ENCODE data around the gene GRID1.

Gene GRID1

GRCh38 chr10:86199041-86199440, 167.6 kb downstream of the GRID1 start:
- no peak overlapping the region for H3K4me3 ChIP-seq (ENCODE audit: low read depth, low read length)
- TF ChIP-seq ZNF558 (tag by site-specific recombination; IDR thresholded peaks at IDR 0.05), result no peak
- TF ChIP-seq ZNF266 (tag by site-specific recombination; IDR thresholded peaks at IDR 0.05; ENCODE audit: low read depth), result no peak
- TF ChIP-seq ZNF792 (tag by site-specific recombination; IDR thresholded peaks at IDR 0.05), result no peak
- no peak for TF ChIP-seq ZNF521 (tag by site-specific recombination; IDR thresholded peaks at IDR 0.05)
- TF ChIP-seq ZNF670 (tag by site-specific recombination; IDR thresholded peaks at IDR 0.05; ENCODE audit: low read depth), result no peak
- TF ChIP-seq, protein P1, sequence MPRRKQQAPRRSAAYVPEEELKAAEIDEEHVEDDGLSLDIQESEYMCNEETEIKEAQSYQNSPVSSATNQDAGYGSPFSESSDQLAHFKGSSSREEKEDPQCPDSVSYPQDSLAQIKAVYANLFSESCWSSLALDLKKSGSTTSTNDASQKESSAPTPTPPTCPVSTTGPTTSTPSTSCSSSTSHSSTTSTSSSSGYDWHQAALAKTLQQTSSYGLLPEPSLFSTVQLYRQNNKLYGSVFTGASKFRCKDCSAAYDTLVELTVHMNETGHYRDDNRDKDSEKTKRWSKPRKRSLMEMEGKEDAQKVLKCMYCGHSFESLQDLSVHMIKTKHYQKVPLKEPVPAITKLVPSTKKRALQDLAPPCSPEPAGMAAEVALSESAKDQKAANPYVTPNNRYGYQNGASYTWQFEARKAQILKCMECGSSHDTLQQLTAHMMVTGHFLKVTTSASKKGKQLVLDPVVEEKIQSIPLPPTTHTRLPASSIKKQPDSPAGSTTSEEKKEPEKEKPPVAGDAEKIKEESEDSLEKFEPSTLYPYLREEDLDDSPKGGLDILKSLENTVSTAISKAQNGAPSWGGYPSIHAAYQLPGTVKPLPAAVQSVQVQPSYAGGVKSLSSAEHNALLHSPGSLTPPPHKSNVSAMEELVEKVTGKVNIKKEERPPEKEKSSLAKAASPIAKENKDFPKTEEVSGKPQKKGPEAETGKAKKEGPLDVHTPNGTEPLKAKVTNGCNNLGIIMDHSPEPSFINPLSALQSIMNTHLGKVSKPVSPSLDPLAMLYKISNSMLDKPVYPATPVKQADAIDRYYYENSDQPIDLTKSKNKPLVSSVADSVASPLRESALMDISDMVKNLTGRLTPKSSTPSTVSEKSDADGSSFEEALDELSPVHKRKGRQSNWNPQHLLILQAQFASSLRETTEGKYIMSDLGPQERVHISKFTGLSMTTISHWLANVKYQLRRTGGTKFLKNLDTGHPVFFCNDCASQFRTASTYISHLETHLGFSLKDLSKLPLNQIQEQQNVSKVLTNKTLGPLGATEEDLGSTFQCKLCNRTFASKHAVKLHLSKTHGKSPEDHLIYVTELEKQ (tag by site-specific recombination; IDR thresholded peaks at IDR 0.05; ENCODE audit: borderline replicate concordance), result no peak
- TF ChIP-seq KLF7 (tag by site-specific recombination; IDR thresholded peaks at IDR 0.05; ENCODE audit: borderline replicate concordance), result no peak
- TF ChIP-seq, protein P2, sequence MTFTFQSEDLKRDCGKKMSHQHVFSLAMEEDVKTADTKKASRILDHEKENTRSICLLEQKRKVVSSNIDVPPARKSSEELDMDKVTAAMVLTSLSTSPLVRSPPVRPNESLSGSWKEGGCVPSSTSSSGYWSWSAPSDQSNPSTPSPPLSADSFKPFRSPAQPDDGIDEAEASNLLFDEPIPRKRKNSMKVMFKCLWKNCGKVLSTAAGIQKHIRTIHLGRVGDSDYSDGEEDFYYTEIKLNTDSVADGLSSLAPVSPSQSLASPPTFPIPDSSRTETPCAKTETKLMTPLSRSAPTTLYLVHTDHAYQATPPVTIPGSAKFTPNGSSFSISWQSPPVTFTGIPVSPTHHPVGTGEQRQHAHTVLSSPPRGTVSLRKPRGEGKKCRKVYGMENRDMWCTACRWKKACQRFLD (tag by site-specific recombination; IDR thresholded peaks at IDR 0.05), result no peak
- TF ChIP-seq ZNF354C (tag by site-specific recombination; IDR thresholded peaks at IDR 0.05; ENCODE audit: borderline replicate concordance, low read depth), result no peak
- no peaks in the 10 kb centered on the region for H3K9me3 ChIP-seq (ENCODE audit: control insufficient read depth, insufficient read depth, low read depth, low read length)
- POLR2A ChIA-PET, result no interaction called here
- CTCF ChIA-PET, result interaction anchor here (0.7 to 1.7 kb wide), 2 partner anchors 11 to 186 kb away, joined by 3 read pairs; no protein-coding TSS in a partner anchor
- no peaks in the 10 kb centered on the region for H3K36me3 ChIP-seq (ENCODE audit: control insufficient read depth in 2 of 2, insufficient read depth in 1 of 2, low read length in 2 of 2)
- no peak overlapping the region for H3K27ac ChIP-seq (ENCODE audit: extremely low read depth, low read depth, low read length)
- H3K4me1 ChIP-seq (ENCODE audit: control insufficient read depth, insufficient read depth, low read length), result no peaks in the 10 kb centered on the region

- no peaks in the 10 kb centered on the region for H3K36me3 ChIP-seq (ENCODE audit: control insufficient read depth in 2 of 2, insufficient read depth in 1 of 2, low read length in 2 of 2)
- H3K9me3 ChIP-seq (ENCODE audit: control insufficient read depth, insufficient read depth, low read depth, low read length), result no peaks in the 10 kb centered on the region
- no peaks in the 10 kb centered on the region for H3K4me1 ChIP-seq (ENCODE audit: control insufficient read depth, insufficient read depth, low read length)
- ChIA-PET CTCF (interaction anchor here (0.8 kb wide), 1 partner anchor 11 kb away, joined by 4 read pairs; no protein-coding TSS in a partner anchor), POLR2A (no interaction called here)
- no peak overlapping the region for H3K27ac ChIP-seq (ENCODE audit: extremely low read depth, low read depth, low read length)
- H3K4me3 ChIP-seq (ENCODE audit: low read depth, low read length), result no peak overlapping the region
- TF ChIP-seq ZNF843 (tag by site-specific recombination; IDR thresholded peaks at IDR 0.05) (no peak), ZNF404 (tag by site-specific recombination; IDR thresholded peaks at IDR 0.05) (no peak), ZNF398 (tag by site-specific recombination; IDR thresholded peaks at IDR 0.05) (no peak), SCRT2 (tag by site-specific recombination; IDR thresholded peaks at IDR 0.05) (no peak), ZSCAN18 (tag by site-specific recombination; IDR thresholded peaks at IDR 0.05) (no peak), ZNF311 (tag by site-specific recombination; IDR thresholded peaks at IDR 0.05; ENCODE audit: borderline replicate concordance) (no peak), RBAK (tag by site-specific recombination; IDR thresholded peaks at IDR 0.05) (no peak), ZNF10 (tag by site-specific recombination; IDR thresholded peaks at IDR 0.05) (no peak), PRDM10 (tag by site-specific recombination; IDR thresholded peaks at IDR 0.05) (no peak), ZNF777 (tag by site-specific recombination; IDR thresholded peaks at IDR 0.05; ENCODE audit: borderline replicate concordance) (no peak), ZNF302 (tag by site-specific recombination; IDR thresholded peaks at IDR 0.05; ENCODE audit: low read depth) (no peak)
- TF ChIP-seq, protein P2 (tag by site-specific recombination; IDR thresholded peaks at IDR 0.05), result no peak
Observed at GRCh38 chr10:86198271-86198670, 168.3 kb downstream of the GRID1 start.
